ENCODE results near the gene FBXL20.
"Not testable (repeated sequence)": the region's sequence is repeated elsewhere in the genome, so short reads cannot be mapped to it uniquely, and the experiment has no call there.

The FBXL20 gene

DNA sequence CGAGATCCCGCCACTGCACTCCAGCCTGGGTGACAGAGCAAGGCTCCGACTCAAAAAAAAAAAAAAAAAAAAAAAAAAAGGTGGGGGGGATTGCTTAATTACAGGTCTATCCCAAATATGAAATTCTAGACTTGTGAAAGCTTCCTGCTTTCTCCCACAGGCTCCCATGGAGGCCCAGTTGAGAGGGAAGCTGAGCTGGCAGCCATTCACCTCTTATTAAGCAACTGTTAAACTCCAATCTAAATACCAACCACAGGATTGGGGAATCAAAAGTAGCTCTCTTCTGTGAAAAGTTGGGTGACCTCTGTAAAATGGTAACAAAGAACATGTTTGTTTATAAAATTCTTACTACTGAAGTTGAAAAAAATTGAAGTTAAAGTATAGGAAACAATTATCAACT, 129.9 kb downstream of the FBXL20 start:
- TF ChIP-seq, protein P1, sequence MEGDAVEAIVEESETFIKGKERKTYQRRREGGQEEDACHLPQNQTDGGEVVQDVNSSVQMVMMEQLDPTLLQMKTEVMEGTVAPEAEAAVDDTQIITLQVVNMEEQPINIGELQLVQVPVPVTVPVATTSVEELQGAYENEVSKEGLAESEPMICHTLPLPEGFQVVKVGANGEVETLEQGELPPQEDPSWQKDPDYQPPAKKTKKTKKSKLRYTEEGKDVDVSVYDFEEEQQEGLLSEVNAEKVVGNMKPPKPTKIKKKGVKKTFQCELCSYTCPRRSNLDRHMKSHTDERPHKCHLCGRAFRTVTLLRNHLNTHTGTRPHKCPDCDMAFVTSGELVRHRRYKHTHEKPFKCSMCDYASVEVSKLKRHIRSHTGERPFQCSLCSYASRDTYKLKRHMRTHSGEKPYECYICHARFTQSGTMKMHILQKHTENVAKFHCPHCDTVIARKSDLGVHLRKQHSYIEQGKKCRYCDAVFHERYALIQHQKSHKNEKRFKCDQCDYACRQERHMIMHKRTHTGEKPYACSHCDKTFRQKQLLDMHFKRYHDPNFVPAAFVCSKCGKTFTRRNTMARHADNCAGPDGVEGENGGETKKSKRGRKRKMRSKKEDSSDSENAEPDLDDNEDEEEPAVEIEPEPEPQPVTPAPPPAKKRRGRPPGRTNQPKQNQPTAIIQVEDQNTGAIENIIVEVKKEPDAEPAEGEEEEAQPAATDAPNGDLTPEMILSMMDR (IDR thresholded peaks at IDR 0.05; ENCODE audit: low read depth, low read length): no peak
- H3K4me3 ChIP-seq (ENCODE audit: low read depth, low read length): no peak overlapping the region

DNA sequence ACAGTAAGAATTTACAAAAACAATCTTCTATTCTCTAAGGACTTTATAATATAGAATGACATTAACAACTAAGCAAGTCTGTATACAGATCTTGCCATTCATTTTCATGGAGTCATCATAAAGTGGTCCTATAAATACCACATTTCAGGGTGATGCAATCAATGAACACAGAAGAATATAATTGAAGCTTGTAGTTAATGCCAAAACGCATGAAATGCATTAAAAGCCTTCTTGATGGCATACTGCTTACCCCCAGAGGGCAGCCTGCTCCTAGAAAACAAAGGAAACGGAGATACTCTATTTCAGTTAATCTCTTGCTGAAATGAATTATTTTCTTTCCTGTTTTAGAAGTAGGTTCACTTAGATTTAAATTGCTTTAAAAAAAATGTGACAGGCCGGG, 130.5 kb downstream of the FBXL20 start:
- no peak overlapping the region for H3K4me3 ChIP-seq (ENCODE audit: low read depth, low read length)
- TF ChIP-seq, protein P1 (IDR thresholded peaks at IDR 0.05; ENCODE audit: low read depth, low read length): peak; percentile 43; the same call in 1 of the 2 replicates

DNA sequence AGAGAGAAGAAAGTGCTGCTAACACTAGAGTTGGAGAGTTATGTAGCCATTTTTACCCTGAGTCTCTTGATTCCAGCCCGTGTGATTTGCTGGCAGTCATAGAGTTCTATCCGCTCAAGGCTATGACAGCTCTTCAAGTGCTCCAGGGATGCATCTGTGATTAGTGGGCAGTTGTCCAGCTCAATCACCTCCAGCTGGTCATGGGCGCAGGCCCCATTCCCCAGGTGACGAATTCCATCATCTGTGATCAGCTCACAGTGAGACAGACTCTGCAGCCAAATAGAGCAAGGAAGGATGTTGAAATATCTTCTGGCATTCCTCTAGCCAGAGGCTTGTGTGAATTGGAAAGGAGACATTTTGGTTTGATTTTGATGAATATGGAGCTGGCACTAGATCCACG, 137.3 kb downstream of the FBXL20 start:
- H3K4me3 ChIP-seq (ENCODE audit: low read depth, low read length): no peak overlapping the region
- TF ChIP-seq, protein P1 (IDR thresholded peaks at IDR 0.05; ENCODE audit: low read depth, low read length): no peak

DNA sequence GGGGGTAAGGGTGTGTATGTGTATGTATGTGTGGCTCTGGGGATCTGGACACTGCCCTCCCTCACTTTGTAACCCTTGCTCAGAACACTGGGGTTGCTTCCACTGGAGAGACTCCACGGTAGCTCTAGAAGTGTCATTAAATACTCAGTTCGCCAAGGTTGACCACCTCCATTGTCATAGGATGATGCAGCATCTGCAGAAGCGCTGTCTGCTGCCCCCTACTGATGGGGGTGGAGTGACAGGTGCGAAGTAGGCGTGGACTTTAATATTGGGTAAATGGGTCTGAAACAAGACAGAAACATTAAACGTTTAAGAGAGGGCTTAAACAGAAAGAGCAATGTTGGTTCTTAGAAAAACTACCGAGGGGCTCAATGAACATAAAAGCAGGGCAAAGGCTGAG, 140.1 kb downstream of the FBXL20 start:
- TF ChIP-seq, protein P1 (IDR thresholded peaks at IDR 0.05; ENCODE audit: low read depth, low read length): 0 out of 2 replicates have a peak, but pooled peaks have one; percentile 7

DNA sequence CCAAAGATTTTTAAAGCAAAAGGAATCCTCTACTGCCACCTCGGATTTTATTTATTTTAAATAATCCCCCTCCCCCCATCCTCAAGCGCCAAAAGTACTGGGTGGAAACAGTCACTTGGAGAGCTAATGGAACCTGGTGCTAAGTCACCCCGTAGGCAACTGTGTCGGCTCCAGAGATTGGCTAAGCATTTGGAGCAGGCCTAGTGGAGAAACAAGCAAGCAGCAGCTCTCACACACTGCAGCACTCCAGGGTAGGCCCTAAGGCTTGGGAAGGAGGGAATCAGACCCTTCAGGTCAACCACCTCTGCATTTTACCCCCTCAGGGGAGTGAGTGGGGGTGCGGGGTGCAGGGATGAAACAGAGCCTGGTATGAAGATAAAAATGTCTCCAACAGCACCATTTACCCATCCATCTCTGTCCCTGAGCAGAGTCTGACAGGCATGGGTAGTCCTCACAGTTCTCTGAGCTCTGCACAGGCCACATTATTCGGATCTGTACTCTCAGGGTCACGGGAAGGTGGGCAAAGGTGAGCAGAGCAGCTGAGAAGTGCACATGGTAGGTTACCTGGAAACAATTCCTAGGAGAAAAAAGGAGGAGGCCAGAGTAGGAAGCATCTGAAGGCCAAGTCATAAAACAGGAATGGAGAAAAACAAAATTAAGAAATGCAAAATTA, 148.5 kb downstream of the FBXL20 start:
- H3K4me3 ChIP-seq (ENCODE audit: low read depth, low read length): no peak overlapping the region
- TF ChIP-seq, protein P1 (IDR thresholded peaks at IDR 0.05; ENCODE audit: low read depth, low read length): no peak

More for the DNA sequence above, 140.1 kb downstream of the FBXL20 start:
- no peak overlapping the region for H3K4me3 ChIP-seq (ENCODE audit: low read depth, low read length)

GRCh38 chr17:39251997-39252396, 149.4 kb downstream of the FBXL20 start:
- TF ChIP-seq, protein P1 (IDR thresholded peaks at IDR 0.05; ENCODE audit: low read depth, low read length): no peak
- H3K4me3 ChIP-seq (ENCODE audit: low read depth, low read length): no peak overlapping the region

- H3K4me3 ChIP-seq (ENCODE audit: low read depth, low read length): not testable (repeated sequence)
Observed at GRCh38 chr17:39250076-39250475, 151.3 kb downstream of the FBXL20 start.

DNA sequence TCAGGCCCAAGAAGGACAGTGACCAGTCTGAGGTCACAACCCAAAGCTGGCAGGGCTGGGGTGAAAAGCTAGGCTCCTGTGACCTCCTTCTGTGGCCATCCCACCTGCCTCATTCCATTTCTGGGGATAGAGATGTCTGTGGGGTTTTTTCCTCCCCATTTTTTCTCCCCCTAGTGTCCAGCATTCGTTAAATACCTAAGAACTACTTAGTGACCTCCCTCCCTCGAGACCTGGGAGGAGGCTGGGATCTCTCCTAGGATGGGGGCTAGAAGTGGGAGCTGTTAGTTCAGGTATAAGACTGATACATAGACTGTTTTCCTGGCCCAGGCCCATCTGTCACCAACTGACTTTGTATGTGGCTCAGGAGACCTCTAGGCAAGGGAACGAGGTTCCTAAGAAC, 155.2 kb downstream of the FBXL20 start:
- TF ChIP-seq, protein P1 (IDR thresholded peaks at IDR 0.05; ENCODE audit: low read depth, low read length): no peak
- H3K4me3 ChIP-seq (ENCODE audit: low read depth, low read length): no peak overlapping the region

Measured in WI38 (cell line).